NCI-H526 treated with DMSO at 0.1 percent for 48 hours (cell line): Measurements from ENCODE around the gene RASGRP4.
"Not testable (repeated sequence)": the region's sequence is repeated elsewhere in the genome, so short reads cannot be mapped to it uniquely, and the experiment has no call there.

ENCODE experiments used
- DNase-seq: peaks from one replicate; lab custom pipeline; 2025; lab: John Stamatoyannopoulos, UW

RASGRP4 gene

DNA sequence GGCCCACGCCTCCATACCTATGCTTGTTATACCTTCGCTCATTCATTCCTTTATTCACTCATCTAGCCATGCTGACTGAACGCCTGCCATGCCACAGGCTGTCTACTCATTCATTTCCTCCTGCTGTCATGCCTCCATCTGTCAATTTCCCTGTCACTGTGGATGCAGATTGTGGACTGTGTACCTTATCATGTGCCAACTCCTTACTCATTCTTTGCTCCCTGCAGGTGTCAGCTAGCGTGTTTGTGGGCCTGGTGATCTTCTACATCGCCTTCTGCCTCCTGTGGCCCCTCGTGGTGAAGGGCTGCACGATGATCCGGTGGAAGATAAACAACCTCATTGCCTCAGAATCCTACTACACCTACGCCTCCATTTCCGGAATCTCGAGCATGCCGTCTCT lies 55.7 kb downstream of the RASGRP4 start:
- no peak for DNase-seq

DNA sequence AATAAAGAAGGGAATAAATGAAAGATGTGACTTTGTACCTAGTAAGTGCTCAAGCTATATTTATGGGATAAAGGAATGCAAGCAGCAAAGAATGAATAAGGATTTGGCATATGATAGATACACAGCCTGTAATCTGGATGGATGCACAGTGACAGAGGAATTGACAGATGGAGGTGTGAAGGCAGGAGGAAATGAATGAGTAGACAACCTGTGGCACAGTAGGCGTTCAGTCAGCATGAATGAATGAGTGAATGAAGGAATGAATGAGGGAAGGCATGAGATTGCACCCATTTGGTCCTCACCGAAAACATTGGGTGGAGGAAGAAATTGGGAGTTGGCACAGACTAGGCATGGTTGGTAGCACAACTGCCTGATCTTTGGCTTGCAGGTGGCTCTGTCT lies 56.4 kb downstream of the RASGRP4 start:
- no peak for DNase-seq

DNA sequence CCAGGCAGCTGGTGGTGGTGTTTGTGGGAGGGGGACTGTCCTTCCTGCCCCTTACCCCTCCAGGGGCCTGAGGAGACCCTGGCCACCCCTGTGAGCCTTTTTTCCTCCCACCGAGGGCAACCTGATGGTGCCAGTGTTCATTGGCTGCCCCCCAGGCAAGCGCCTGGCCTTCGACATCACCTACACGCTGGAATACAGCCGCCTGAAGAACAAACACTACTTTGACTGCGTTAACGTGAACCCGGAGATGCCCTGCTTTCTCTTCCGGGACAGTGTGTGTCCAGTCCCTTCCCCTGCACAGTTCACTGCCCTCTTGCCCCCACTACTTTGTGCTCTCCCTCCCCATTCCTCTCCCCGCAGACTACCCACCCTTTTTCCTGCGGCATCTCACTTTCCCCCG lies 59.0 kb downstream of the RASGRP4 start:
- DNase-seq = no peak

DNA sequence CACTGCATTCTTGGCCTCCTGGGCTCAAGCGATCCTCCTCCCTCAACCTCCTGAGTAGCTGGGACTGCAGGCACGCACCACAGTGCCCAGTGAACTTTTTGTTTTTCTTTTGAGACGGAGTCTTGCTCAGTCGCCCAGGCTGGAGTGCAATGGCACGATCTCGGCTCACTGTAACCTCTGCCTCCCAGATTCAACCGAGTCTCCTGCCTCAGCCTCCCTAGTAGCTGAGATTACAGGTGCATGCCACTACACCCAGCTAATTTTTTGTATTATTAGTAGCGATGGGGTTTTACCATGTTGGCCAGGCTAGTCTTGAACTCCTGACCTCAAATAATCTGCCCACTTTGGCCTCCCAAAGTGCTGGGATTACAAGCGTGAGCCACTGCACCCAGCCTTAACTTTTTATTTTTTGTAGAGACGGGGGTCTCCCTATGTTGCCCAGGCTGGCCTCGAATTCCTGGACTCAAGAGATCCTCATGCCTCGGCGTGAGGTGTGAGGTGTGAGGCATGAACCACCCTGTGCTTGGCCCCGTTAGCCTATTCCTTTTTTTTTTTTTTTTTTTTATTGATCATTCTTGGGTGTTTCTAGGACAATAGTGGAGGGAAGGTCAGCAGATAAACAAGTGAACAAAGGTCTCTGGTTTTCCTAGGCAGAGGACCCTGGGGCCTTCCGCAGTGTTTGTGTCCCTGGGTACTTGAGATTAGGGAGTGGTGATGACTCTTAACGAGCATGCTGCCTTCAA lies 62.9 kb downstream of the RASGRP4 start:
- DNase-seq = not testable (repeated sequence)

DNA sequence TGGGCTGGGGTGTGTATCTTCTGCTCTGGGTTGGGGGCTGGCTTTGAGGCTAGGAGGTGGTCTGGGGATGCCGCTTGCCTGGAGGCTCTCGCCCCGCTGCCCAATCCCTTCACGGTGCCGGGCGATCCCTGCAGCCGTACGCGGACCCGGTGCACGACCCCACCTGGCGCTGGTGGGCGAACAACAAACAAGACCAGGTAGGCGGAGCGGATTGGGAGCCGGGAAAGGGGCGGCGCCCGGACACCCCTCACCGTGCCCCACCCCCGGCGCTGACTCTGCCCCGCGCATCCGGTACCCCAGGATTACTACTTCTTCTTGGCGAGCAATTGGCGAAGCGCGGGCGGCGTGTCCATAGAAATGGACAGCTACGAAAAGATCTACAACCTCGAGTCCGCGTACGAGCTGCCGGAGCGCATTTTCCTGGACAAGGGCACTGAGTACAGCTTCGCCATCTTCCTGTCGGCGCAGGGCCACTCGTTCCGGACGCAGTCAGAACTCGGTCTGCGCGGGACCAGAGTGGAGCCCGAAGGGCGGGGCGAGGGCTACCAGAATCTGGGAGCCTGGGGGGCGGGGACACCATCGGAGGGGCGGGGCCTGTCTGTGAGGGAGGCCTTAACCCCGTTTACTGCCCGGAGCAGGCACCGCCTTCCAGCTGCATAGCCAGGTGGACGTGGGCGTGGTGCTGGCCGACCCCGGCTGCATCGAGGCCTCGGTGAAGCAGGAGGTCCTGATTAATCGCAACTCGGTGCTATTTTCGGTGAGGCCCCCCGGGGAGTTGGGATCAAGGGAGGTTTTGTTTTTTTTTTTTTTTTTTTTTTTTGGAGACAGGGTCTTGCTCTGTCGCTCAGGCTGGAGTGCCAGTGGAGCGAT lies 63.7 kb downstream of the RASGRP4 start:
- DNase-seq = peak; percentile 55

DNA sequence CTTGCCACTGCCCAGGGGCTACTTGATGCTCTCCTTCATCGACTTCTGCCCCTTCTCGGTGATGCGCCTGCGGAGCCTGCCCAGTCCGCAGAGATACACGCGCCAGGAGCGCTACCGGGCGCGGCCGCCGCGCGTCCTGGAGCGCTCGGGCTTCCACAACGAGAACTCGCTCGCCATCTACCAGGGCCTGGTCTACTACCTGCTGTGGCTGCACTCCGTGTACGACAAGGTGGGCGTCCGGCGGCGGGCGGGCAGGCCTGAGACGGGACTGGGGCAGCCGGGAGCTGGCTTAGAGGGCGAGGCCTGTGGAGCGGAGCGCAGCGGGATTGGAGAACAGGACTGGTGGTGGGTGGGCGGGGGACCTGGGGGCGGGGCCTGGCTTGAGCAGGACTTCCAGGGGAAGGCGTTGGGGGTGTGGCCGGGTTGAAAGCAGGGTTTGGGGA lies 64.4 kb downstream of the RASGRP4 start:
- peak; percentile 66 for DNase-seq

DNA sequence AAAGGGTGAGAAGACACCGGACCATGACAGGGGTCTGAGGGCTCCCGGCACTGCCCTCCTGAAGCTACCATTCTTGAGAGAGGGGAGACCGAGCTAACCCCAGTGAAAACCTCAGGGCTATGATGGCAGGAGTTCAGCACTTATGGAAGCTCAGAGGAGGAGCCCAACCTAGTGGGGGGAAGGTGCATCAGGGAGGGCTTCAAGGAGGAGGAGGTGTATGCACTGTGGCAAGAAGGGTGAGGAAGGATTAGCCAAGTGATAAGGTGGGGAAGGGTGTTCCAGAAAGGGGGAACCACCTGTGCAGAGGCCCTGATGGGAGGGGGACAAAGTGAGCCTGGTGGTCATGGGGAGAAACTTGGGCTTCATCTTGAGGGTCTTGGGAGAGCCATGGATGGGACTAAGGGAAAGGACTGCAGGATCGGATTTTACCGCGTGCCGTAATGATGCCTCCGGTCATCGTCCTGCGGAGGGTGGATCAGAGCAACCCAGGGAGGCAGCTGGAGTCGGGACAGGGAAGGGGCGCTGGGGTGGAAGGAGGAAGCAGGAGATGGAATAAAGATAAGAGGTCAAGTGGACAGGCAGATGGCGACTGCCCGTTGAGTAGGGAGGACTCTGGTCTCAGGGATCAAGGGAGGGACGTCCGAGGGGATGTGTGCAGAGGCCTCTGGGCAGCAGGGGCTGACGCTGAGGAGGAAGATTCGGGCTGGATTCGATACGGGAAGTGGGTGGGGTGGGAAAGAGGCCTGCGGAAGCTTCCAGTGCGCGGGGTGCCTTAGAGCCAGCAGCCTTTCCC lies 65.0 kb downstream of the RASGRP4 start:
- DNase-seq = no peak

DNA sequence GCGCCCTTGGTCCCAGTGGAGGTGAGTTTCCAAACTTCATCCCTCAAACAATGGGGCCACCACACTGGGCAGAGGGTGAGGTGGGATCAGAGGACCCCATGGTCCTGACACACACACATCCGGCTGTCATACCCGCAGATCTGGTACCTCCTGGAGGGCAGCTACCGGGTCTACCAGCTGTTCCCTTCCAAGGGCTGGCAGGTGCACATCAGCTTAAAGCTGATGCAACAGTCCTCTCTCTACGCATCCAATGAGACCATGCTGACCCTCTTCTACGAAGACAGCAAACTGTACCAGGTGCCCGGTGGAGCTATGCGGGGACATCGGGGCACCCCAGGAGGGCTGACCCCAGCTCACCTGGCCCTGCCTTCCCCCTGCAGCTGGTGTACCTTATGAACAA lies 65.7 kb downstream of the RASGRP4 start:
- no peak for DNase-seq

DNA sequence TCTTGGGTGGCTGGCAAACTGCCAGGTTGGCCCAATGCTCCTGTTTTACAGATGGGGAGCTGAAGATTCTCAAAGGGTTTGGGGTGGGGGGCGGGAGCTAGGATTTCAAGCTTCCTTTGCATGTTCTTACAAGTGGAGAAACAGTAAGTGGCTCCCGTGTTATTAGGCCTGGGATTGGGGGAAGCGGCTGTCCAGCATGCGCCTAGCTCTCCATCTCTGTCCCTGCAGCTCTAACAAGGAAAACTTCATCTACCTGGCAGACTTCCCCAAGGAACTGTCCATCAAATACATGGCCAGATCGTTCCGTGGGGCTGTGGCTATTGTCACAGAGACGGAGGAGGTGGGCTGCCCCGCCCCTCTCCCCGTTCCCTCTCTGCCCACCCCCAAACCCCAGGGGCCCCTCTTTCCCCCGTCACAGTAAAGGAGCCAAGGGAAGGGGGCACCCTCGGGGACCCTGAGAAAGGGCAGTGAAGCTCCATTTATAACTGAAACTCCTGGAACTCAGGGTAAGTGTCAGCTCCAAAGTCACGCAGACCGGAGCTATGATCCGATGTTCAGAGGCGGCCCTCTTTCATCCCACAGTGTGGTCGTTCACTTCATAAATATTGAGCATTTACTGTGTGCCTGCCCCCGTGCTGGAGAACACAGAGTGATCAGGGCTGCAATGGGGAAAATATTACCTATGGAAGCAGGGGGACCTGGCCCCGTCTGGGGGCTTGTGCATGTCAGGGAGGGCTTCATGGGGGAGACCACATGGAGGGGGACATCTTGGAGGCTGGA lies 66.6 kb downstream of the RASGRP4 start:
- DNase-seq = no peak
